Measurements from ENCODE around the gene FBXO22.
A peak's percentile ranks its signal among the peaks of the same experiment; 100 is the strongest.
"Not testable (repeated sequence)": the region's sequence is repeated elsewhere in the genome, so short reads cannot be mapped to it uniquely, and the experiment has no call there.

FBXO22 gene

DNA sequence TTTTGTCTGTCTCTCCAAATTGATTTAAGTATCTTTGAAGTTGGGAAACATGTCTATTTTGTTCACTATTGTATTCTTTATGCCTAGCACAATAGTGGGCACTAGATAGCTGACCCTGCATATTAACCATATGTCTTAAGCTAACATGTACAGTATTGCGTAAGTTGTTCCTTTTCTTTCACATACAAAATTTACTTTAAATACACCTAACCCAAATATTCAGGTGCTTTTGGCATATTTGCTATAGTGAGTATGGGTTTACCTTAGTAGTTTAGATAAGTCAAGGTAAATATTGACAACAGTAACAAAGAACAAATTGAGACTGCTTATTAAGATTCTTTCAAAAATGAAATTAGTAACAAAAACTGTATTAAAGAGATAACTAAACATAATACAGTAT, 57.7 kb downstream of the FBXO22 start:
- H3K36me3 ChIP-seq (replicated peaks): no peaks in the 10 kb centered on the region
- H3K4me3 ChIP-seq (ENCODE audit: low read depth, low read length): no peak overlapping the region
- no peak for DNase-seq
- TF ChIP-seq, protein P1, sequence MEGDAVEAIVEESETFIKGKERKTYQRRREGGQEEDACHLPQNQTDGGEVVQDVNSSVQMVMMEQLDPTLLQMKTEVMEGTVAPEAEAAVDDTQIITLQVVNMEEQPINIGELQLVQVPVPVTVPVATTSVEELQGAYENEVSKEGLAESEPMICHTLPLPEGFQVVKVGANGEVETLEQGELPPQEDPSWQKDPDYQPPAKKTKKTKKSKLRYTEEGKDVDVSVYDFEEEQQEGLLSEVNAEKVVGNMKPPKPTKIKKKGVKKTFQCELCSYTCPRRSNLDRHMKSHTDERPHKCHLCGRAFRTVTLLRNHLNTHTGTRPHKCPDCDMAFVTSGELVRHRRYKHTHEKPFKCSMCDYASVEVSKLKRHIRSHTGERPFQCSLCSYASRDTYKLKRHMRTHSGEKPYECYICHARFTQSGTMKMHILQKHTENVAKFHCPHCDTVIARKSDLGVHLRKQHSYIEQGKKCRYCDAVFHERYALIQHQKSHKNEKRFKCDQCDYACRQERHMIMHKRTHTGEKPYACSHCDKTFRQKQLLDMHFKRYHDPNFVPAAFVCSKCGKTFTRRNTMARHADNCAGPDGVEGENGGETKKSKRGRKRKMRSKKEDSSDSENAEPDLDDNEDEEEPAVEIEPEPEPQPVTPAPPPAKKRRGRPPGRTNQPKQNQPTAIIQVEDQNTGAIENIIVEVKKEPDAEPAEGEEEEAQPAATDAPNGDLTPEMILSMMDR (IDR thresholded peaks at IDR 0.05; ENCODE audit: low read depth, low read length, missing control alignments): no peak
- no peaks in the 10 kb centered on the region for H3K27me3 ChIP-seq (replicated peaks)
- H3K27ac ChIP-seq: no peak overlapping the region
- in situ Hi-C loops (cut with HindIII; ENCODE audit: low pct_ligation_motif_present, low sequenced_read_pairs): no loop called here

DNA sequence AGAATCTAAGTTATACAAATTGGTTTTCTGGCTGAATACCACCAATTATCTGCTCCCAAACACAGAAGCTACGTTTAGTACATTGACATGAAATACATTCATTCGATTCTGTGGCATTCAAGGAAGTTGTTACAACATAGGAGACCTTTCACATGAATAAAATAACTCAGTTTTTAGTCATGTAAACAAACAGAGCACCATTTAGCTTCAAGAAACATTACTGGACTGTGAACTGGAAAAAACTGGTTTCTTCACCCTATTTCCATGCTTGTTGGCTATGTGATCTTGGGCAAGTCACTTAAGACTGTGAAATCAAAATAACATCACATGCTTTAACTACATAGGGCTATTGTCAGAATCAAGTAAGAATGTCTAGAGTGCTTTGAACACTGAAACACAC, 62.4 kb downstream of the FBXO22 start:
- Histone ChIP-seq H3K27me3 (replicated peaks) (no peaks in the 10 kb centered on the region), H3K27ac (no peak overlapping the region), H3K4me3 (ENCODE audit: low read depth, low read length) (no peak overlapping the region), H3K36me3 (replicated peaks) (no peaks in the 10 kb centered on the region)
- TF ChIP-seq, protein P1 (IDR thresholded peaks at IDR 0.05; ENCODE audit: low read depth, low read length, missing control alignments): no peak
- in situ Hi-C loops (cut with HindIII; ENCODE audit: low pct_ligation_motif_present, low sequenced_read_pairs): no loop called here
- DNase-seq: no peak

DNA sequence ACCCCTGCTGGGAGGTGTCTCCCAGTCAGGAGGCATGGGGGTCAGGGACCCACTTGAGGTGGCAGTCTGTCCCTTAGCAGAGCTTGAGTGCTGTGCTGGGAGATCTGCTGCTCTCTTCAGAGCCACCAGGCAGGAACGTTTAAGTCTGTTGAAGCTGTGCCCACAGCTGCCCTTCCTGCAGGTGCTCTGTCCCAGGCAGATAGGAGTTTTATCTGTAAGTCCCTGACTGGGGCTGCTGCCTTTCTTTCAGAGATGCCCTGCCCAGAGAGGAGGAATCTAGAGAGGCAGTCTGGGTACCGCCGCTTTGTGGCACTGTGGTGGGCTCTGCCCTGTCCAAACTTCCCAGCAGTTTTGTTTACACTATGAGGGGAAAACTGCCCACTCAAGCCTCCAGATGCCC, 73.1 kb downstream of the FBXO22 start:
- in situ Hi-C loops (cut with HindIII; ENCODE audit: low pct_ligation_motif_present, low sequenced_read_pairs); H3K36me3 ChIP-seq (replicated peaks); DNase-seq: not testable (repeated sequence)

DNA sequence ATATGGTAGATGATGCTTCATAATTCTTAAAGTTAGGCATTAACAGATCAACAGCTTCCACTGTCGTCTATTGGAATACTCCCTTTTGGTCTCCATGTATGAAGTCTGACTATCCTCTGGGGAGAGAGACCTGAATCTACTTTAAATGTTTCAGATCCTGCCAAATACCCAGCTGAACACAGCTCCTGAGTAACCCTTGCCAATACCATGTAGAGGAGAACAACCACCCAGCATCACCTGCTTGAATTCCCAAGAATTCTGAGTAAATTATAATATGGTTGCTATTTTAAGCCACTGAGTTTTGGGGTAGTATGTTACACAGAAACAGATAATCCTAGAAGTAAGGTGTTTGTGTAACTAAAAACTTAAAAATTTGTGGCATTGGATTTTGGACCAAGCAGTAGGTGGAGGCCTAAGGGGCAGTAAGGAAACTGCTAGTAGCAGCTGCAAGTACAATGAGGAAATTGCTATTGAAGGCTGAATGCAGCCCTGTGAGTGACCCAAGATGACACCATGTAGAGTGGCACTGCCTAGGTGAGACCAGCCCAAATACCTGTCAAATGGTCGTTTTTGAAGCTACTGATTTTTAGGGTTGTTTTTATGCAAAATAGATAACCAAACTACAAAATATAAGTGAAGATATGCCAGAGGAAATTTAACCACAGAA, 77.6 kb downstream of the FBXO22 start:
- no peak overlapping the region for H3K27ac ChIP-seq
- in situ Hi-C loops (cut with HindIII; ENCODE audit: low pct_ligation_motif_present, low sequenced_read_pairs): no loop called here
- TF ChIP-seq, protein P1 (IDR thresholded peaks at IDR 0.05; ENCODE audit: low read depth, low read length, missing control alignments): no peak

More for the DNA sequence above, 73.1 kb downstream of the FBXO22 start:
- not testable (repeated sequence) for H3K27ac ChIP-seq; H3K4me3 ChIP-seq (ENCODE audit: low read depth, low read length); H3K27me3 ChIP-seq (replicated peaks)

DNA sequence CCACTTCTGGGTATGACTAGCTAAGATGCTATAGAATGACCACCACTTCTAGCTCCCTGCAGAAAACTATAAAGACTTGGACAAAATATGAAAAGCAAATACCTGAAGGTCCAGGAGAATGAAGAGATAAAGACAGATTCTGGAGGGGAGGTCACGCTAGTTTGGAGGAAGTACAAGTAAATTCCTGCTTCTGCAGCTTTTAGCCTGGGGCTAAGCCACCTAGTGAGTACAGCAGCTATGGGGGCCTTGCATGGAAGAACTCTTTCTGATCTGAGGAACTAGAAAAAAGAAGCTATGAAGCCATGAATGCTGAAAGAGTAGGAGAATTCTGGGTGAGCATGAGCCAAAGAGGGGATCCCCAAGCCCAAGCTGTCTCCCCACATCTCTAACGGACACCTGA, 78.8 kb downstream of the FBXO22 start:
- DNase-seq: no peak
- Histone ChIP-seq H3K27me3 (replicated peaks) (no peaks in the 10 kb centered on the region), H3K36me3 (replicated peaks) (no peaks in the 10 kb centered on the region), H3K4me3 (ENCODE audit: low read depth, low read length) (no peak overlapping the region), H3K27ac (no peak overlapping the region)
- TF ChIP-seq, protein P1 (IDR thresholded peaks at IDR 0.05; ENCODE audit: low read depth, low read length, missing control alignments): no peak
- in situ Hi-C loops (cut with HindIII; ENCODE audit: low pct_ligation_motif_present, low sequenced_read_pairs): no loop called here

More for the DNA sequence above, 77.6 kb downstream of the FBXO22 start:
- no peak overlapping the region for H3K4me3 ChIP-seq (ENCODE audit: low read depth, low read length)
- no peaks in the 10 kb centered on the region for H3K27me3 ChIP-seq (replicated peaks)
- DNase-seq: no peak
- no peaks in the 10 kb centered on the region for H3K36me3 ChIP-seq (replicated peaks)

DNA sequence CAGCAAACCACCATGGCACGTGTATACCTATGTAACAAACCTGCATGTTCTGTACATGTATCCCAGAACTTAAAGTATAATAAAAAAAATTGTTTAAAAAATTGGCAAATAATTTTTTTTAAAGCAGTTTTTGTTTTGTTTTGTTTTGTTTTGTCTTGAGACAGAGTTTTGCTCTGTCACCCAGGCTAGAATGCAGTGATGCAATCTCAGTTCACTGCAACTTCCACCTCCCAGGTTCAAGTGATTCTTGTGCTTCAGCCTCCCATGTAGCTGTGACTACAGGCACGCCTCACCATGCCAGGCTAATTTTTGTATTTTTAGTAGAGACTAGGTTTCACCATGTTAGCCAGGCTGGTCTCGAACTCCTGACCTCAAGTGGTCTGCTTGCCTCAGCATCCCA, 81.0 kb downstream of the FBXO22 start:
- H3K4me3 ChIP-seq (ENCODE audit: low read depth, low read length); H3K27me3 ChIP-seq (replicated peaks); H3K27ac ChIP-seq; in situ Hi-C loops (cut with HindIII; ENCODE audit: low pct_ligation_motif_present, low sequenced_read_pairs); H3K36me3 ChIP-seq (replicated peaks); DNase-seq: not testable (repeated sequence)

DNA sequence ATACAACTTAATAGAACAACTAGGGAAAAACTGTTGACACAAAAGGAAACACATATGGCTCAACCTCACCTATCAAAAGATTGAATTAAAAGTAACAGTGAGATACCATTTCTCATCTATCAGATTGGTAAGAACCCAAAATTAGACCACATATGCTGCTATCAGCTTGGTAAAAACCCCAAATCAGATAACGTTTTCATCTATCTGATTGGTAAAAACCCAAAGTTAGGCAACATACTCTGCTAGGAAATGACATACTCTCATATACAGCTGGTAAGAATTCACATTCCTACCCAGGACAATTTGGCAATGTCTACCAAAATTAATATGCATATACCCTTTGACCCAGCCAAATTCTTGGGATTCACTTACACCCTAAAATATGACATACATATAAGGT, 82.3 kb downstream of the FBXO22 start:
- H3K4me3 ChIP-seq (ENCODE audit: low read depth, low read length): no peak overlapping the region
- peak; percentile 9 for DNase-seq

More for the DNA sequence above, 82.3 kb downstream of the FBXO22 start:
- Histone ChIP-seq H3K27ac (no peak overlapping the region), H3K27me3 (replicated peaks) (no peaks in the 10 kb centered on the region), H3K36me3 (replicated peaks) (no peaks in the 10 kb centered on the region)
- in situ Hi-C loops (cut with HindIII; ENCODE audit: low pct_ligation_motif_present, low sequenced_read_pairs): no loop called here
- TF ChIP-seq, protein P1 (IDR thresholded peaks at IDR 0.05; ENCODE audit: low read depth, low read length, missing control alignments): no peak

Measured in brain microvascular endothelial cell (primary cell).